CD4-positive, alpha-beta T cell treated with Interleukin-1 beta for 1 hour (primary cell): ENCODE data around the gene OPRL1.

Experiments used
- DNase-seq, 2 donors: peaks; one replicate each; pipeline ENCODE4 v3.0.0-alpha.2; 2020 to 2022

The OPRL1 gene

DNA sequence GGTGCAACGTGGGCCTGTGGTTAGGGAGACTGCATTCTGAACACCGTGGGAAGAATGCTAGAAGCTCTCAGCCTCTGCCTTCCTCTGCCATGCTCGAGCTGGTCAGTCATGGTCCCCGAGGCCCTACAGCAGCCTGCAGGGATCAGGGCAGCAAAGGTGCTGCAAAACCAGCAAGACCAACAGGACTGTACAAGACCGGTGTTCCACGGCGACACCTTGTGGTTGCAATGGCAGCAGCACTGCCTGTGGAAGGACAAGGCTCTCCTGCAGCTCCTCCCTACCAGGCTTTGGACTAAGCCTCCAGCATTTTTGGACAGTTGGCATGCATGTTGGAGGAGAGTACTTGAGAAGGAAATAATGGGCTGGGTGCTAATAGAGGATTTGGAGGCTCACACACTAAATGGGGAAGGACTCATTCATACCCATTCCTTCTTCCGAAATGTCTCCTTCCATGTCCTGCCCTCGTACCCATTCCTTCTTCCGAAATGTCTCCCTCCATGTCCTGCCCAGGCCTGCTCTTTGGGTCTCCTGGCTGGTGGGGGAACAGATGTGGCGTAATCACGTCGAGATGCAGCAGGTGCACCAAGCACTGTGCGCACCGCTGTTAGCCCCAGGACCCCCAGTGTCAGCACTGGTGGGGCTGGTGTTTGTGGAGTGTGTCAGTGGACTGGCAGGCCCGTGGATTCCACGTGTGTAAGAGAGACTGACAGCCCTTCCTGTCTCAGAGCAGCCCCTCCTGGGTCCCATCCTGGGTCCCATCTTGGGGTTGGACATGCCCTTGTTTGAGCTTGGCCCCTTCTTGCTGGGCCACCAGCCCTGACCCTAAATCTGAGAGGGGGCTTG is 65.8 kb downstream of the OPRL1 start:
- no peak for DNase-seq

GRCh38 chr20:64146301-64146935 is 66.5 kb downstream of the OPRL1 start:
- DNase-seq, result no peak

DNA sequence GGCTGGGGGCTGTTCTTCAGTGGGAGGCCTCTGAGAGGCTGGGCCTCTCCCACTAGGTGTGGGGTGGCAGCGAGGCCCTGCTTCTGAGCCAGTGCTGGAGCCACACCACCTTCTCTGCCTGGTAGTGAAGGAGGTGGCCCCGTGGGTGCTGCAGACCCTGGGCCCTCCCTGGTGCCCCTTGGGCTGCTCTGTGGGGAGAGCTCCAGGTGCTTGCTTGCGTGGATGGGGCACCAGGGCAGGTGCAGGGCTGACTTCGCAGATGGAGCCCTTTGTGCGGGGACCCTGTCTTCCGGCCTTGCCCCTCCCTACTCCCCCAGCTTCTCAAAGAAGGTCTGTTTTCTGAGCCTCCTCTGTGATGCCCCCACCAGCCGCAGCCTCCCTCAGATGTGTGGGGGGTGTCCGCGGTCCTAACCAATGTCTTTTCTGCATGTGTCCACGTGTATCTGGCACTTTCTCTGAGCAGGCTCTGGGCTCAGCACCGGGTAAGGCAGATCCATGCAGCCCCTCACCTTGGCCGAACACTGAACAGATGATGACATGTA is 67.1 kb downstream of the OPRL1 start:
- DNase-seq, result no peak

- no peak for DNase-seq
These were observed 68.7 kb downstream of the OPRL1 start for GRCh38 chr20:64148581-64148980.

- no peak for DNase-seq
These were observed 69.3 kb downstream of the OPRL1 start for GRCh38 chr20:64149141-64149540.

GRCh38 chr20:64149809-64150560 is 70.1 kb downstream of the OPRL1 start:
- no peak for DNase-seq
